ENCODE measurements around the gene NFASC.

- TF ChIP-seq, protein P1, sequence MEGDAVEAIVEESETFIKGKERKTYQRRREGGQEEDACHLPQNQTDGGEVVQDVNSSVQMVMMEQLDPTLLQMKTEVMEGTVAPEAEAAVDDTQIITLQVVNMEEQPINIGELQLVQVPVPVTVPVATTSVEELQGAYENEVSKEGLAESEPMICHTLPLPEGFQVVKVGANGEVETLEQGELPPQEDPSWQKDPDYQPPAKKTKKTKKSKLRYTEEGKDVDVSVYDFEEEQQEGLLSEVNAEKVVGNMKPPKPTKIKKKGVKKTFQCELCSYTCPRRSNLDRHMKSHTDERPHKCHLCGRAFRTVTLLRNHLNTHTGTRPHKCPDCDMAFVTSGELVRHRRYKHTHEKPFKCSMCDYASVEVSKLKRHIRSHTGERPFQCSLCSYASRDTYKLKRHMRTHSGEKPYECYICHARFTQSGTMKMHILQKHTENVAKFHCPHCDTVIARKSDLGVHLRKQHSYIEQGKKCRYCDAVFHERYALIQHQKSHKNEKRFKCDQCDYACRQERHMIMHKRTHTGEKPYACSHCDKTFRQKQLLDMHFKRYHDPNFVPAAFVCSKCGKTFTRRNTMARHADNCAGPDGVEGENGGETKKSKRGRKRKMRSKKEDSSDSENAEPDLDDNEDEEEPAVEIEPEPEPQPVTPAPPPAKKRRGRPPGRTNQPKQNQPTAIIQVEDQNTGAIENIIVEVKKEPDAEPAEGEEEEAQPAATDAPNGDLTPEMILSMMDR (IDR thresholded peaks at IDR 0.05), result no peak
- no peak for TF ChIP-seq POLR2A (IDR thresholded peaks at IDR 0.05)
- TF ChIP-seq POLR2AphosphoS5 (IDR thresholded peaks at IDR 0.05), result no peak
Observed at GRCh38 chr1:205018381-205018780, 147.7 kb downstream of the NFASC start.

All from sigmoid colon (tissue), 4 donors.